ENCODE results near the gene BMP6.

DNA sequence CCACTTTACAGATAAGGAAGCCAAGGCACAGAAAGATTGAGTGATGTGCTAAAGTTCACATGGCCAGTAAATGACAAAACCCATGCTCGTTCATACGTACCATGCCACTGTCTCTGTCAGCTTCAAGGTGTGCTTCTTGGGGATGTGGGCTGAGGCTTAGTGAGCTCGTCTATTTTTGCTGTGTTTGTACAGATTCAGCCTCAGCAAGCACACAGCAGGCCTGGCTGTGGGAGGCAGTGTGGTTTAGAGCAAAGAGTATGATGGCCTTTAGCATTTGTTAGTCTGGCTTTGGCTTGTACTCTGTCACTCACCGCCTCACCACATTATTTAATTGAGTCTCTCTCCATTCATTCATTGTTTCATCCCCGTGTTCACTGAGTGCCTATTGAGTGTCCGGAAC is 55.3 kb downstream of the BMP6 start:
- TF ChIP-seq, protein P1, sequence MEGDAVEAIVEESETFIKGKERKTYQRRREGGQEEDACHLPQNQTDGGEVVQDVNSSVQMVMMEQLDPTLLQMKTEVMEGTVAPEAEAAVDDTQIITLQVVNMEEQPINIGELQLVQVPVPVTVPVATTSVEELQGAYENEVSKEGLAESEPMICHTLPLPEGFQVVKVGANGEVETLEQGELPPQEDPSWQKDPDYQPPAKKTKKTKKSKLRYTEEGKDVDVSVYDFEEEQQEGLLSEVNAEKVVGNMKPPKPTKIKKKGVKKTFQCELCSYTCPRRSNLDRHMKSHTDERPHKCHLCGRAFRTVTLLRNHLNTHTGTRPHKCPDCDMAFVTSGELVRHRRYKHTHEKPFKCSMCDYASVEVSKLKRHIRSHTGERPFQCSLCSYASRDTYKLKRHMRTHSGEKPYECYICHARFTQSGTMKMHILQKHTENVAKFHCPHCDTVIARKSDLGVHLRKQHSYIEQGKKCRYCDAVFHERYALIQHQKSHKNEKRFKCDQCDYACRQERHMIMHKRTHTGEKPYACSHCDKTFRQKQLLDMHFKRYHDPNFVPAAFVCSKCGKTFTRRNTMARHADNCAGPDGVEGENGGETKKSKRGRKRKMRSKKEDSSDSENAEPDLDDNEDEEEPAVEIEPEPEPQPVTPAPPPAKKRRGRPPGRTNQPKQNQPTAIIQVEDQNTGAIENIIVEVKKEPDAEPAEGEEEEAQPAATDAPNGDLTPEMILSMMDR (IDR thresholded peaks at IDR 0.05; ENCODE audit: poor library complexity, severe bottlenecking) = no peak
- TF ChIP-seq EZH2 (IDR thresholded peaks at IDR 0.05; ENCODE audit: borderline replicate concordance, insufficient read depth, low read length, poor library complexity, severe bottlenecking) (no peak), SMC3 (conservative IDR thresholded peaks at IDR 0.05; ENCODE audit: poor library complexity) (no peak), POLR2AphosphoS5 (IDR thresholded peaks at IDR 0.05) (no peak), MXI1 (conservative IDR thresholded peaks at IDR 0.05; ENCODE audit: poor library complexity, severe bottlenecking) (no peak), EP300 (conservative IDR thresholded peaks at IDR 0.05; ENCODE audit: poor library complexity, severe bottlenecking) (no peak), RAD21 (conservative IDR thresholded peaks at IDR 0.05) (no peak)
- TF ChIP-seq, protein P2, sequence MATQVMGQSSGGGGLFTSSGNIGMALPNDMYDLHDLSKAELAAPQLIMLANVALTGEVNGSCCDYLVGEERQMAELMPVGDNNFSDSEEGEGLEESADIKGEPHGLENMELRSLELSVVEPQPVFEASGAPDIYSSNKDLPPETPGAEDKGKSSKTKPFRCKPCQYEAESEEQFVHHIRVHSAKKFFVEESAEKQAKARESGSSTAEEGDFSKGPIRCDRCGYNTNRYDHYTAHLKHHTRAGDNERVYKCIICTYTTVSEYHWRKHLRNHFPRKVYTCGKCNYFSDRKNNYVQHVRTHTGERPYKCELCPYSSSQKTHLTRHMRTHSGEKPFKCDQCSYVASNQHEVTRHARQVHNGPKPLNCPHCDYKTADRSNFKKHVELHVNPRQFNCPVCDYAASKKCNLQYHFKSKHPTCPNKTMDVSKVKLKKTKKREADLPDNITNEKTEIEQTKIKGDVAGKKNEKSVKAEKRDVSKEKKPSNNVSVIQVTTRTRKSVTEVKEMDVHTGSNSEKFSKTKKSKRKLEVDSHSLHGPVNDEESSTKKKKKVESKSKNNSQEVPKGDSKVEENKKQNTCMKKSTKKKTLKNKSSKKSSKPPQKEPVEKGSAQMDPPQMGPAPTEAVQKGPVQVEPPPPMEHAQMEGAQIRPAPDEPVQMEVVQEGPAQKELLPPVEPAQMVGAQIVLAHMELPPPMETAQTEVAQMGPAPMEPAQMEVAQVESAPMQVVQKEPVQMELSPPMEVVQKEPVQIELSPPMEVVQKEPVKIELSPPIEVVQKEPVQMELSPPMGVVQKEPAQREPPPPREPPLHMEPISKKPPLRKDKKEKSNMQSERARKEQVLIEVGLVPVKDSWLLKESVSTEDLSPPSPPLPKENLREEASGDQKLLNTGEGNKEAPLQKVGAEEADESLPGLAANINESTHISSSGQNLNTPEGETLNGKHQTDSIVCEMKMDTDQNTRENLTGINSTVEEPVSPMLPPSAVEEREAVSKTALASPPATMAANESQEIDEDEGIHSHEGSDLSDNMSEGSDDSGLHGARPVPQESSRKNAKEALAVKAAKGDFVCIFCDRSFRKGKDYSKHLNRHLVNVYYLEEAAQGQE (IDR thresholded peaks at IDR 0.05; ENCODE audit: borderline replicate concordance) = no peak

Measured in neural cell (in vitro differentiated cells).